GM13976 (cell line): ENCODE data around the gene MIOX.

Source experiments
- DNase-seq: peaks from one replicate; pipeline ENCODE4 v3.0.0; 2012; ENCODE audit warnings: low spot score
- CTCF ChIP-seq: IDR thresholded peaks from 2 replicates; pipeline ENCODE4 v1.5.1; 2012; ENCODE audit warnings: borderline replicate concordance, mild to moderate bottlenecking; ENCODE audit not compliant: insufficient read depth; ENCODE audit errors: extremely low read depth, missing control alignments, control extremely low read depth
- in situ Hi-C: fragments of 300-500 bp; cut with MboI; formaldehyde crosslinking; loops from one replicate; pipeline ENCODE4 v1.12.0; 2022; ENCODE audit warnings: low sequenced_read_pairs, mixed read lengths, inconsistent platforms; ENCODE audit not compliant: unreplicated experiment

MIOX gene

GRCh38 chr22:50445880-50446707, 40.6 kb upstream of the MIOX start:
- in situ Hi-C loops, result no loop called here
- DNase-seq, result no peak
- TF ChIP-seq CTCF, result no peak

DNA sequence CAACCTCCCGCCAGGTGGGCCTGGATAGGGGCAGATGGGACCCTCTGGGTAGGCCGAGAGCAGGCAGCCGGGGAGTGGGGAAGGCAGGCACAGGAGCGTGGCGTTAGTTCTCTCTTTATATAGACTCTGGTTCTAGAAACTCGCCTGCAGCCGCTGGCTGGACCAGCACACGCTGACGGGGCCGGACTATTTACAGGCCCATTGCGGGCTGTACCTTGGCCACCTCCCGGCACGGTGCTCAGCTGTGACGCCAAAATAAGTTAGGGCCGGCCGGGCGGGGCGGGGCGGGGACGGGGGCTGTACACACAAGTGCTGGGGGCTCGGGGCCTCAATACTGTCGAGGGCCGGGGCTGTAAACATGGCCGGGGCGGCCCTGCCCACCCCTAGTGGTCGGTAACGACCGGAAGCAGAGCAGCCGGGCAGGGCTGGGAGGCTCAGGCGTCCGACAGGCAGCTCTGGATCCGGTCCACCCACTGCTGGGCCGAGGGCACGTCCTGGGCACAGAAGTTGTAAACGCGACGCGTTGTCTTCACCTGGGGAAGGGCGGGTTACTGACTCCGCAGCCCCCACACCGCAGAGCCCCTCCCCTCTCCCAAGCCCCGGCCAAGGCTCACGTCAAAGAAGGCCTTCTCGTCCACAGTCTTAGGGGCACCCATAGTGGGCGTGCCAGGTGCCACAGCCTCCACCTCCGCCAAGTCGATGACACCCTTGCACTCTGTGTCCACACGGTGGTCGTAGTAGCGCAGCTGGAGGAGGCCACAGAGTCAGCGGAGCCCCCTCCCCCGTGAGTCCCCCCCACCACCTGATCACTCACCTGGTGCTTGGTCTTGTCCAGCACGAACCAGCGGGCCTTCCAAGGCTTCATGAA, 39.7 kb upstream of the MIOX start:
- TF ChIP-seq CTCF, result no peak
- in situ Hi-C loops, result no loop called here
- no peak for DNase-seq

DNA sequence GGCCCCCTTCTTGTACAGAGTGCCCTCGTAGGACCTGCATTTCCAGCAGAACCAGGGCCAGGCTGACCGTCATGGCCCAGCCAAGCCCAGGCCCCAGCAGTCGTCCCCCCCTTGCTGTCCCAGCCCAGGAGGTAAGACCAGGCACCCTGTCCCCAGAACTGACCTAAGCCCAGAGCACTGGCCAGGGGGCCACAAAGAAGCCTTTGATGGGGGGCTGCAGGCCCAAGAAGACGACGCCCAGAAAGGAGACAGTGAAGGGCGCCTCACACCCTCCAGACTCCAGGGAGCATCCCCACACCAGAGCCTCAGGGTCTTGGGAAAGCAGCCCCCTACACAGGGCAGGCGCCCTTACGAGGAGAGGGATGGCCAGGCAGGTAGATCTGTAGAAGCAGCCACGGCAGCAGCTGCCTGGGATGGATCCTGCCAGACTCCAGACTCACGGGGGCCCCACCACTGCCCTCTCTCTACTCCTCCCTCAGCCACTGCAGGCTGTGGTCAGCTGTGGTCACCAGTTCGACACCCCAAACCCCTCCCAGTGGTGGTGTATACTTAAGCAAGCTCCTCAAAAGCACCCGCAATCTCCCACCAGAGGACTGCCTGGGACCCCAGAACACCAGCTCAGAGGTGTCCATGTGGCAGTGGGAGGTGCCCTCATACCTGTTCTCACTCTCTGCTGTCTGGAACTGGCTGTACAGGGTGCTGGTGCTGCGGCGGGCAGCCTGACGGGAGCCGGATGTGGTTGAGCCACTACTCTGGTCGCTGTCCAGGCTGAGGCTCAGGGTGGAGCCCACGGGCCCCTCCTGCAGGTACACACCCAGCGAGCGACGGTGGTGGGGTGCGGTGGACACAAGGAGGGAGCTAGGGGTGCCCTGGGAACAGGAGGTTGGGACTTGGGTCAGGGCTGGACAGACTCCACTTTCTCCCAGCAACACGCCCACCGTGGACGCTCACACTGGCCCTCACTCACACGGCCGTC, 38.8 kb upstream of the MIOX start:
- DNase-seq, result no peak
- in situ Hi-C loops, result no loop called here
- no peak for TF ChIP-seq CTCF

DNA sequence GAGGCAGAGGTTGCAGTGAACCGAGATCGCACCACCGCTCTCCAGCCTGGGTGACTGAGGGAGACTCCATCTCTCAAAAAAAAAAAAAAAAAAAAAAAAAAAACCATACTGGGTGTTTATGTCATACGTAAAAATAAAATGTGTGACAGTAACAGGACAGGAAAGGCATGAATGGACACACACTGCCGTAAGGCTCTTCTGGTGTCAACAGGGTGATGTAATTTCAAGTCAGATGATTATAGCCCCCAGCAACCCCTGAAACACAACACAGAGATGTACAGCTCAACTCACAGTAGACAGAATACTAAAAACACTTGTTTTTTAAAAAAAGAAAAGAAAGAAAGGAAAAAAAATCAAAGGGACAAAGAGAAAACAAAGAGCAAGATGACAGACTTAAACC, 34.0 kb upstream of the MIOX start:
- no peak for DNase-seq
- in situ Hi-C loops, result no loop called here
- TF ChIP-seq CTCF, result no peak

GRCh38 chr22:50454556-50455075, 32.0 kb upstream of the MIOX start:
- no peak for TF ChIP-seq CTCF
- DNase-seq, result no peak
- in situ Hi-C loops, result no loop called here
